WTC11 (cell line): ENCODE measurements around the gene CTNNA3. TPM values are rescaled to one million over a fixed set of nuclear protein-coding genes. Genes with fewer than 3 reads are reported as not detected.

Experiments used
- ATAC-seq: fragments of 200-7000 bp; cut with Tn5 transposase; 2 replicates; pipeline ENCODE4 v1.10.0; 2021; ENCODE audit warnings: mild to moderate bottlenecking, moderate library complexity
- CTCF ChIA-PET: fragments of 300-600 bp; sonication (Branson Sonifier 250); formaldehyde crosslinking; loops from one replicate; lab custom pipeline; 2021; ENCODE audit warnings: antibody characterized with exemption; lab: Charles Lee
- POLR2A ChIA-PET: fragments of 350-600 bp; sonication (Branson Sonifier 250); formaldehyde crosslinking; loops from one replicate; lab custom pipeline; 2021; ENCODE audit warnings: antibody characterized with exemption; lab: Charles Lee
- DNase-seq: peaks from one replicate; pipeline ENCODE4 v3.0.0; 2021; ENCODE audit warnings: low spot score
- H3K27ac Mint-ChIP-seq: 2 replicates; pipeline ENCODE4 v1.8.0; 2021; ENCODE audit warnings: mixed read lengths
- H3K27me3 Mint-ChIP-seq: 2 replicates; pipeline ENCODE4 v1.8.0; 2021; ENCODE audit warnings: low read depth, mild to moderate bottlenecking, moderate library complexity, mixed read lengths
- H3K36me3 Mint-ChIP-seq: 2 replicates; pipeline ENCODE4 v1.8.0; 2021; ENCODE audit warnings: mixed read lengths
- H3K4me1 Mint-ChIP-seq: 2 replicates; pipeline ENCODE4 v1.8.0; 2022; ENCODE audit warnings: mixed read lengths
- H3K4me3 Mint-ChIP-seq: 2 replicates; pipeline ENCODE4 v1.8.0; 2021; ENCODE audit warnings: mild to moderate bottlenecking, moderate library complexity, mixed read lengths
- H3K9me3 Mint-ChIP-seq: 2 replicates; pipeline ENCODE4 v1.8.0; 2021; ENCODE audit warnings: mixed read lengths
- FOXJ3 ChIP-seq: sonication (generic); formaldehyde crosslinking; IDR thresholded peaks from 2 replicates; pipeline ENCODE4 v1.9.0; 2021; ENCODE audit warnings: missing genetic modification reagents, mild to moderate bottlenecking, borderline replicate concordance
- FOXP1 ChIP-seq: sonication (generic); formaldehyde crosslinking; IDR thresholded peaks from 2 replicates; pipeline ENCODE4 v1.8.0; 2022; ENCODE audit warnings: missing genetic modification reagents, mild to moderate bottlenecking, moderate library complexity, borderline replicate concordance
- GABPB1 ChIP-seq: sonication (generic); formaldehyde crosslinking; IDR thresholded peaks from 2 replicates; pipeline ENCODE4 v1.8.1; 2023; ENCODE audit warnings: mild to moderate bottlenecking, missing genetic modification reagents
- GRHL2 ChIP-seq: fragments of 250-450 bp; sonication (Bioruptor Pico); IDR thresholded peaks from 2 replicates; pipeline ENCODE4 v1.8.0; 2022; ENCODE audit warnings: mild to moderate bottlenecking, moderate library complexity; ENCODE audit not compliant: insufficient replicate concordance, severe bottlenecking
- HMGA2 ChIP-seq: fragments of 250-450 bp; sonication (Bioruptor Pico); IDR thresholded peaks from 2 replicates; pipeline ENCODE4 v1.4.0; 2021; ENCODE audit warnings: mild to moderate bottlenecking, moderate library complexity
- IRF2 ChIP-seq: sonication (generic); formaldehyde crosslinking; IDR thresholded peaks from 2 replicates; pipeline ENCODE4 v1.8.0; 2022; ENCODE audit warnings: low read depth, missing genetic modification reagents, borderline replicate concordance
- MXD4 ChIP-seq: fragments of 250-450 bp; sonication (Bioruptor Pico); IDR thresholded peaks from 2 replicates; pipeline ENCODE4 v1.8.0; 2021; ENCODE audit warnings: mild to moderate bottlenecking, moderate library complexity, borderline replicate concordance
- NFE2L1 ChIP-seq: sonication (generic); formaldehyde crosslinking; IDR thresholded peaks from 2 replicates; pipeline ENCODE4 v1.8.1; 2023; ENCODE audit warnings: missing genetic modification reagents
- NR1H2 ChIP-seq: sonication (generic); formaldehyde crosslinking; IDR thresholded peaks from 2 replicates; pipeline ENCODE4 v1.9.0; 2021; ENCODE audit warnings: mild to moderate bottlenecking, moderate library complexity, missing genetic modification reagents
- NR2C2 ChIP-seq: sonication (generic); formaldehyde crosslinking; IDR thresholded peaks from 2 replicates; pipeline ENCODE4 v1.8.0; 2022; ENCODE audit warnings: mild to moderate bottlenecking, missing genetic modification reagents
- OVOL2 ChIP-seq: fragments of 250-450 bp; sonication (Bioruptor Pico); IDR thresholded peaks from 2 replicates; pipeline ENCODE4 v1.9.0; 2021; ENCODE audit warnings: mild to moderate bottlenecking, borderline replicate concordance
- RELA ChIP-seq: sonication (generic); formaldehyde crosslinking; IDR thresholded peaks from 2 replicates; pipeline ENCODE4 v1.8.1; 2022; ENCODE audit warnings: missing genetic modification reagents, mild to moderate bottlenecking, borderline replicate concordance
- TEAD1 ChIP-seq: sonication (generic); formaldehyde crosslinking; IDR thresholded peaks from 2 replicates; pipeline ENCODE4 v1.8.0; 2022; ENCODE audit warnings: mild to moderate bottlenecking, missing genetic modification reagents
- ZBTB21 ChIP-seq: sonication (generic); formaldehyde crosslinking; IDR thresholded peaks from 2 replicates; pipeline ENCODE4 v1.8.1; 2023; ENCODE audit warnings: mild to moderate bottlenecking, missing genetic modification reagents, borderline replicate concordance
- ZNF121 ChIP-seq: sonication (generic); formaldehyde crosslinking; IDR thresholded peaks from 2 replicates; pipeline ENCODE4 v1.8.0; 2023; ENCODE audit warnings: missing genetic modification reagents
- ZNF219 ChIP-seq: sonication (generic); formaldehyde crosslinking; IDR thresholded peaks from 2 replicates; pipeline ENCODE4 v1.8.0; 2023; ENCODE audit warnings: missing genetic modification reagents, mild to moderate bottlenecking, borderline replicate concordance
- ZNF263 ChIP-seq: sonication (generic); formaldehyde crosslinking; IDR thresholded peaks from 2 replicates; pipeline ENCODE4 v1.8.1; 2022; ENCODE audit warnings: low read depth, mild to moderate bottlenecking, moderate library complexity, missing genetic modification reagents
- ZNF416 ChIP-seq: fragments of 250-450 bp; sonication (Bioruptor Pico); IDR thresholded peaks from 2 replicates; pipeline ENCODE4 v1.9.0; 2021; ENCODE audit warnings: mild to moderate bottlenecking, inconsistent platforms
- total RNA-seq: library from RNA; stranded (reverse); gene quantifications from 3 replicates; pipeline ENCODE4 v1.2.3, GENCODE V29; 2021
- TF ChIP-seq, protein P1 (sequence below): fragments of 250-450 bp; sonication (Bioruptor Pico); IDR thresholded peaks from 2 replicates; pipeline ENCODE4 v1.9.0; 2021; ENCODE audit warnings: mild to moderate bottlenecking
- TF ChIP-seq, protein P2 (sequence below): sonication (generic); formaldehyde crosslinking; IDR thresholded peaks from 2 replicates; pipeline ENCODE4 v1.8.1; 2022; ENCODE audit warnings: missing genetic modification reagents, borderline replicate concordance
- TF ChIP-seq, protein P3 (sequence below): sonication (generic); formaldehyde crosslinking; IDR thresholded peaks from 2 replicates; pipeline ENCODE4 v1.8.1; 2023; ENCODE audit warnings: mild to moderate bottlenecking, missing genetic modification reagents
- TF ChIP-seq, protein P4 (sequence below): fragments of 200-600 bp; IDR thresholded peaks from 2 replicates; pipeline ENCODE4 v1.8.0; 2022; ENCODE audit warnings: antibody characterized with exemption
- TF ChIP-seq, protein P5 (sequence below): sonication (generic); formaldehyde crosslinking; IDR thresholded peaks from 2 replicates; pipeline ENCODE4 v1.8.0; 2022; ENCODE audit warnings: mild to moderate bottlenecking, missing genetic modification reagents
- TF ChIP-seq, protein P6 (sequence below): fragments of 250-450 bp; sonication (Bioruptor Pico); IDR thresholded peaks from 2 replicates; pipeline ENCODE4 v1.9.0; 2021; ENCODE audit warnings: moderate library complexity, mild to moderate bottlenecking, inconsistent platforms, borderline replicate concordance

The CTNNA3 gene
- total RNA-seq, 1 experiment from 2014 or later: 6.1 TPM

DNA sequence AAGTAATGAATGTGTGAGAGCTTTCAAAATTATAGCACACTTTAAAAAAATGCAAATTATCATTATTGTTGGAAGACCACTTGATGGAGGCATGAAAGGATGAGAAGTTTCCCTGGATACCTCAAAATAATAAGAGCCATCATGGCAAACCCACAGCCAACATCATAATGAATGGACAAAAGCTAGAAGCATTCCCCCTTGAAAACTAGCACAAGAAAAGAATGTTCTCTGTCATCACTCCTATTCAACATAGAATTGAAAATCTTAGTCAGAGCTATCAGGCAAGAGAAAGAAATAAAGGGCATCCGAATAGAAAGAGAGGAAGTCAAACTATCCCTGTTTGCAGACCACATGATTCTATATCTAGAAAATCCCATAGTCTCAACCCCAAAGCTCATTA, 1657.4 kb downstream of the CTNNA3 start (continued):
- TF ChIP-seq NFE2L1: no peak
- TF ChIP-seq RELA (CRISPR knock-in tag): no peak
- TF ChIP-seq ZBTB21 (CRISPR knock-in tag): no peak
- TF ChIP-seq GABPB1 (CRISPR knock-in tag): no peak
- TF ChIP-seq ZNF416: no peak
- TF ChIP-seq MXD4 (CRISPR knock-in tag): no peak
- TF ChIP-seq HMGA2 (CRISPR knock-in tag): no peak
- TF ChIP-seq FOXJ3 (CRISPR knock-in tag): no peak
- TF ChIP-seq IRF2 (CRISPR knock-in tag): no peak

DNA sequence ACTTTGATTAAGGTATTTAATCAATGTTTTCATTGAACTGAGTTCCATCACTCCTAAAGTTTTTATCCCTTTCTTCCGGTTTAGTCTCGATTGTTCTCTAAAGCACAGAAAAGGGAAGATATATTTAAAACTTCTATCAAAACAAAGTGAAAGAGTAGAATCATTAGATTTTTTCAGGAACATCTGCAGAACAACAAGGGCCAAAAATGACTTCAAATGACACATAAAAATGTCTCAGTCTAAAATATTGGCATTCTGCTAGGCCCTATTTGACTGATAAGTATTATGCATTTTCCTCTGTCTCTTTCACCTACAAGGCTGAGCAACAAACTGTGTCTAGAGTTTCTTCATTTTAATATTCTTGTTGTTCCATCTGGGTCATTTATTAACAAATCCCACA, 1669.7 kb downstream of the CTNNA3 start:
- H3K4me1 Mint-ChIP-seq: no peaks in the 10 kb centered on the region
- no peak overlapping the region for H3K27ac Mint-ChIP-seq
- ATAC-seq (no peak), DNase-seq (no peak)
- peaks cover 9% of the 10 kb centered on the region for H3K9me3 Mint-ChIP-seq
- ChIA-PET CTCF (no interaction called here), POLR2A (no interaction called here)
- no peaks in the 10 kb centered on the region; the same call in 1 of the 2 replicates for H3K27me3 Mint-ChIP-seq
- H3K36me3 Mint-ChIP-seq: no peaks in the 10 kb centered on the region
- TF ChIP-seq GRHL2: no peak
- no peak for TF ChIP-seq ZNF121 (CRISPR knock-in tag)
- no peak for TF ChIP-seq NFE2L1
- no peak for TF ChIP-seq ZNF263
- no peak for TF ChIP-seq OVOL2 (CRISPR knock-in tag)
- TF ChIP-seq, protein P1, sequence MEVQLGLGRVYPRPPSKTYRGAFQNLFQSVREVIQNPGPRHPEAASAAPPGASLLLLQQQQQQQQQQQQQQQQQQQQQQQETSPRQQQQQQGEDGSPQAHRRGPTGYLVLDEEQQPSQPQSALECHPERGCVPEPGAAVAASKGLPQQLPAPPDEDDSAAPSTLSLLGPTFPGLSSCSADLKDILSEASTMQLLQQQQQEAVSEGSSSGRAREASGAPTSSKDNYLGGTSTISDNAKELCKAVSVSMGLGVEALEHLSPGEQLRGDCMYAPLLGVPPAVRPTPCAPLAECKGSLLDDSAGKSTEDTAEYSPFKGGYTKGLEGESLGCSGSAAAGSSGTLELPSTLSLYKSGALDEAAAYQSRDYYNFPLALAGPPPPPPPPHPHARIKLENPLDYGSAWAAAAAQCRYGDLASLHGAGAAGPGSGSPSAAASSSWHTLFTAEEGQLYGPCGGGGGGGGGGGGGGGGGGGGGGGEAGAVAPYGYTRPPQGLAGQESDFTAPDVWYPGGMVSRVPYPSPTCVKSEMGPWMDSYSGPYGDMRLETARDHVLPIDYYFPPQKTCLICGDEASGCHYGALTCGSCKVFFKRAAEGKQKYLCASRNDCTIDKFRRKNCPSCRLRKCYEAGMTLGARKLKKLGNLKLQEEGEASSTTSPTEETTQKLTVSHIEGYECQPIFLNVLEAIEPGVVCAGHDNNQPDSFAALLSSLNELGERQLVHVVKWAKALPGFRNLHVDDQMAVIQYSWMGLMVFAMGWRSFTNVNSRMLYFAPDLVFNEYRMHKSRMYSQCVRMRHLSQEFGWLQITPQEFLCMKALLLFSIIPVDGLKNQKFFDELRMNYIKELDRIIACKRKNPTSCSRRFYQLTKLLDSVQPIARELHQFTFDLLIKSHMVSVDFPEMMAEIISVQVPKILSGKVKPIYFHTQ (CRISPR knock-in tag): no peak
- H3K4me3 Mint-ChIP-seq: no peak overlapping the region

DNA sequence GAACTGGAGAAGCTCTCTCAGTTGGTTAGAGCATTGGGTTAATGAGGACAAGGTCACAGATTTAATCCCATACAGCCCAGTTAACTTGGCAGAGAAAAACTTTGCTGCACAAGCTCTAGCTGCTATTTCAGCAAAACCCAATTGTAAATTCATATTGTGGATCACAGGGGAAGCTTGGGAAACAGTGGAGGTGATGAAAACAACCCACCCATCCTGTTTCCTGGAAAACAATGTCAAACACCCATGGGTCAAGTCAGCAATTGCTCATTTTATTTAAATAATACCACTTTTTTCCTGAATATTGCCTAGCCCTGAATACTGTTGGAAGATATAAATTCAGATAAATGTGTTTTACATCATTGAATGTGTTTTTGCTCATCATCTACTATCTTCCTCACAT, 1670.8 kb downstream of the CTNNA3 start:
- CTCF ChIA-PET: no interaction called here
- Mint-ChIP-seq H3K27ac (no peak overlapping the region), H3K9me3 (no peaks in the 10 kb centered on the region), H3K4me1 (no peaks in the 10 kb centered on the region), H3K27me3 (no peaks in the 10 kb centered on the region; the same call in 1 of the 2 replicates), H3K36me3 (no peaks in the 10 kb centered on the region), H3K4me3 (no peak overlapping the region)
- POLR2A ChIA-PET: no interaction called here
- ATAC-seq (no peak), DNase-seq (no peak)
- TF ChIP-seq TEAD1 (no peak), FOXP1 (no peak)

DNA sequence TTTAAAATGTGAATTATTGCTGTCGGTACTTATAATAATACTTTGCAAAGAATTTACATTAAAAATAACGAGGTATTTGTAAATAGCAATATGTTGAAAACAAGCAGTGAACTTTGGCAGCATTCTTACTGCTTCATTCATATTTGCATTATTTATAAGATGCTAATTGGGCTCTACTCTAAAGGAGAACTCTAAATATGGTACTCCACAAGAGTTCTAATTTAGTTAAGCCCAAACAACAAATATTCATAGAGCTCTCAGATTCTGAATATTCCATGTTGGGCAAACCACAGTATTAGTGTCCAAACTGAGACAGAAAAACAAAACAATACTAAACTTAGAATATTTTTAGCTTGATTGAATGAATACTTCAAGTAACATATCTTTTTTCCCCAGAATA, 1674.6 kb downstream of the CTNNA3 start:
- no peaks in the 10 kb centered on the region for H3K36me3 Mint-ChIP-seq
- no peaks in the 10 kb centered on the region for H3K27me3 Mint-ChIP-seq
- ChIA-PET CTCF (no interaction called here), POLR2A (no interaction called here)
- DNase-seq: no peak
- no peaks in the 10 kb centered on the region for H3K9me3 Mint-ChIP-seq
- no peak for ATAC-seq
- no peak overlapping the region for H3K4me3 Mint-ChIP-seq
- H3K27ac Mint-ChIP-seq: no peak overlapping the region
- H3K4me1 Mint-ChIP-seq: no peaks in the 10 kb centered on the region
- TF ChIP-seq NR2C2 (CRISPR knock-in tag): no peak
- TF ChIP-seq, protein P2, sequence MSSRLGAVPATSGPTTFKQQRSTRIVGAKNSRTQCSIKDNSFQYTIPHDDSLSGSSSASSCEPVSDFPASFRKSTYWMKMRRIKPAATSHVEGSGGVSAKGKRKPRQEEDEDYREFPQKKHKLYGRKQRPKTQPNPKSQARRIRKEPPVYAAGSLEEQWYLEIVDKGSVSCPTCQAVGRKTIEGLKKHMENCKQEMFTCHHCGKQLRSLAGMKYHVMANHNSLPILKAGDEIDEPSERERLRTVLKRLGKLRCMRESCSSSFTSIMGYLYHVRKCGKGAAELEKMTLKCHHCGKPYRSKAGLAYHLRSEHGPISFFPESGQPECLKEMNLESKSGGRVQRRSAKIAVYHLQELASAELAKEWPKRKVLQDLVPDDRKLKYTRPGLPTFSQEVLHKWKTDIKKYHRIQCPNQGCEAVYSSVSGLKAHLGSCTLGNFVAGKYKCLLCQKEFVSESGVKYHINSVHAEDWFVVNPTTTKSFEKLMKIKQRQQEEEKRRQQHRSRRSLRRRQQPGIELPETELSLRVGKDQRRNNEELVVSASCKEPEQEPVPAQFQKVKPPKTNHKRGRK (CRISPR knock-in tag): no peak
- no peak for TF ChIP-seq ZNF219 (CRISPR knock-in tag)
- no peak for TF ChIP-seq NR1H2 (CRISPR knock-in tag)
- TF ChIP-seq HMGA2 (CRISPR knock-in tag): no peak
- TF ChIP-seq, protein P3, sequence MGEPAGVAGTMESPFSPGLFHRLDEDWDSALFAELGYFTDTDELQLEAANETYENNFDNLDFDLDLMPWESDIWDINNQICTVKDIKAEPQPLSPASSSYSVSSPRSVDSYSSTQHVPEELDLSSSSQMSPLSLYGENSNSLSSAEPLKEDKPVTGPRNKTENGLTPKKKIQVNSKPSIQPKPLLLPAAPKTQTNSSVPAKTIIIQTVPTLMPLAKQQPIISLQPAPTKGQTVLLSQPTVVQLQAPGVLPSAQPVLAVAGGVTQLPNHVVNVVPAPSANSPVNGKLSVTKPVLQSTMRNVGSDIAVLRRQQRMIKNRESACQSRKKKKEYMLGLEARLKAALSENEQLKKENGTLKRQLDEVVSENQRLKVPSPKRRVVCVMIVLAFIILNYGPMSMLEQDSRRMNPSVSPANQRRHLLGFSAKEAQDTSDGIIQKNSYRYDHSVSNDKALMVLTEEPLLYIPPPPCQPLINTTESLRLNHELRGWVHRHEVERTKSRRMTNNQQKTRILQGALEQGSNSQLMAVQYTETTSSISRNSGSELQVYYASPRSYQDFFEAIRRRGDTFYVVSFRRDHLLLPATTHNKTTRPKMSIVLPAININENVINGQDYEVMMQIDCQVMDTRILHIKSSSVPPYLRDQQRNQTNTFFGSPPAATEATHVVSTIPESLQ (CRISPR knock-in tag): no peak
- TF ChIP-seq, protein P4, sequence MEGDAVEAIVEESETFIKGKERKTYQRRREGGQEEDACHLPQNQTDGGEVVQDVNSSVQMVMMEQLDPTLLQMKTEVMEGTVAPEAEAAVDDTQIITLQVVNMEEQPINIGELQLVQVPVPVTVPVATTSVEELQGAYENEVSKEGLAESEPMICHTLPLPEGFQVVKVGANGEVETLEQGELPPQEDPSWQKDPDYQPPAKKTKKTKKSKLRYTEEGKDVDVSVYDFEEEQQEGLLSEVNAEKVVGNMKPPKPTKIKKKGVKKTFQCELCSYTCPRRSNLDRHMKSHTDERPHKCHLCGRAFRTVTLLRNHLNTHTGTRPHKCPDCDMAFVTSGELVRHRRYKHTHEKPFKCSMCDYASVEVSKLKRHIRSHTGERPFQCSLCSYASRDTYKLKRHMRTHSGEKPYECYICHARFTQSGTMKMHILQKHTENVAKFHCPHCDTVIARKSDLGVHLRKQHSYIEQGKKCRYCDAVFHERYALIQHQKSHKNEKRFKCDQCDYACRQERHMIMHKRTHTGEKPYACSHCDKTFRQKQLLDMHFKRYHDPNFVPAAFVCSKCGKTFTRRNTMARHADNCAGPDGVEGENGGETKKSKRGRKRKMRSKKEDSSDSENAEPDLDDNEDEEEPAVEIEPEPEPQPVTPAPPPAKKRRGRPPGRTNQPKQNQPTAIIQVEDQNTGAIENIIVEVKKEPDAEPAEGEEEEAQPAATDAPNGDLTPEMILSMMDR: no peak
- TF ChIP-seq, protein P5, sequence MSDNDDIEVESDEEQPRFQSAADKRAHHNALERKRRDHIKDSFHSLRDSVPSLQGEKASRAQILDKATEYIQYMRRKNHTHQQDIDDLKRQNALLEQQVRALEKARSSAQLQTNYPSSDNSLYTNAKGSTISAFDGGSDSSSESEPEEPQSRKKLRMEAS (CRISPR knock-in tag): no peak
- TF ChIP-seq, protein P6, sequence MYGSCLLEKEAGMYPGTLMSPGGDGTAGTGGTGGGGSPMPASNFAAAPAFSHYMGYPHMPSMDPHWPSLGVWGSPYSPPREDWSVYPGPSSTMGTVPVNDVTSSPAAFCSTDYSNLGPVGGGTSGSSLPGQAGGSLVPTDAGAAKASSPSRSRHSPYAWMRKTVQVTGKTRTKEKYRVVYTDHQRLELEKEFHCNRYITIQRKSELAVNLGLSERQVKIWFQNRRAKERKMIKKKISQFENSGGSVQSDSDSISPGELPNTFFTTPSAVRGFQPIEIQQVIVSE: no peak
- no peak for TF ChIP-seq TEAD1
